Activated CD4-positive, alpha-beta T cell treated with anti-CD3 and anti-CD28 coated beads, Interleukin-2, Interleukin-4, amounts not matched to agents 100 ng/mL and 50 ng/mL, durations not matched to agents 16 hours and 8 hours (primary cell): ENCODE results near the gene KRT3.

ENCODE experiments used
- DNase-seq: peaks from one replicate; pipeline ENCODE4 v3.0.0-alpha.2; 2020; ENCODE audit warnings: low spot score

The KRT3 gene

DNA sequence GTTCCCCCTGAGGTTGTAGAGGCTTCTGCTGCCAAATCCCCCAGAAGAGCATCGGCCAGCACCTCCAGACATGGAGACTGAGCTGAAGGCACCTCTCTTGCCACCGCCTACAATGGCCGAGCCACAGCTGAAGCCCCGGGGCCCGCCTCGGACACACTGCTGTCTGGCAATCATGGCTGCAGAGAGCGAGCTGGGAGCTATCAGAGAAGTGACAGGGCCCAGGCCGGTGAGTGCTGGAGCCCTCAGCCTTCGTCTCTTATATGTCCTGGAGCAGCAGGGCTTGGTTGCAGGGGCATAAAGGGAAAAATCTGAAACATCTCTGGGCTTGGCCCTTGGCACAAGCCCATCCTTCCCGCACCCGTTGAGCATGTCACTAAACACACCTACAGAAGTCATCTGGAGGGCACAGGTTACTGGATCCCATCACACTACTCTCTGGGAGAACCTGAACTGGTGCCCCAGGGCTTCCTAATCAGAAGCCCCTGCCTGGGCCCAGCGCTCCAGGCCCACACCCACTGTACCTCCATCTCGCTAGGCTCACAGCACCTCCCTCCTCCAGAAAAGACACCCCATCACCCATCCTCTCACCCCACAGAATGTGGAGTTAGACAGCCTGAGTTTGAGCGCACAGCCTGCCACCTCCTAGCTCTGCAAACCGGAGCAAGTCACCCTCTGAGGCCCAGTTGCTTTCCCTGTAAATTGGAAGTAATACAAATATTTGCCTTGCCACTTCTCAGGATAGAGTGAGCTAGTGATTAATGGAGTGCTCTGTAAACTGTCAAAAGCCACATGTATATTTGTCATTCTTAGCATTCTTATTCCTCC is 18.2 kb upstream of the KRT3 start, which contains the start of gene KRT4:
Gene KRT4, minus strand, starts transcription at position 232 of the 825 bp plus-strand sequence. Its CDS starts 58 bp downstream, at position 174.
- no peak for DNase-seq

GRCh38 chr12:52813203-52813819 is 17.4 kb upstream of the KRT3 start:
- DNase-seq, result no peak

- DNase-seq, result no peak
These were observed 16.8 kb upstream of the KRT3 start for GRCh38 chr12:52812749-52813148.

- DNase-seq, result no peak
These were observed 16.1 kb upstream of the KRT3 start for GRCh38 chr12:52812073-52812400.

GRCh38 chr12:52811191-52812072 is 15.5 kb upstream of the KRT3 start:
- no peak for DNase-seq

- DNase-seq, result no peak
These were observed 14.6 kb upstream of the KRT3 start for GRCh38 chr12:52810554-52810953.

- no peak for DNase-seq
These were observed 13.2 kb upstream of the KRT3 start for GRCh38 chr12:52809166-52809565.

DNA sequence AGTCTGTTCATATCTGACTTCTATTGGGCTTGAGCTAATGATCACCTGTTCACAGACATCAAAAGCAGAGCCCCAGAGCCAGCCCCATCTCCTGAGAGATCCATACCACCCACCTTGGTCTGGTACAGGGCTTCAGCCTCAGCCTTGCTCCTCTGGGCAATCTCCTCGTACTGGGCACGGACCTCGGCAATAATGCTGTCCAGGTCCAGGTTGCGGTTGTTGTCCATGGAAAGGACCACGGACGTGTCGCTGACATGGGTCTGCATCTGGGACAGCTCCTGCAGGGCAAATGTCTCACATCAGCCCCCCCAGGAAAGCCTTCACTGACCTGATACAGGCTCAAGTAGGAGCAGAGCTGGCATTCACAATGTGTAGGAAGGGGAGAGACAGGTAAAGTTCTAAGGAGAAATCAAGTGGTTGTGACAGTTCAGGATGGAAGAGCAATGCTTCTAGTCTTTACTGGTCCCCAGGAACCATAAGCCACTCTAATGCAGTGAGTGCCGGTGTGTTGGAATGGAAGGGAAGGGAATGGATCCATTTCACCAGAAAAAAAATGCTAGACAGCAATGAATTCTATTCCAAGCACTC is 12.8 kb upstream of the KRT3 start:
- DNase-seq, result no peak

DNA sequence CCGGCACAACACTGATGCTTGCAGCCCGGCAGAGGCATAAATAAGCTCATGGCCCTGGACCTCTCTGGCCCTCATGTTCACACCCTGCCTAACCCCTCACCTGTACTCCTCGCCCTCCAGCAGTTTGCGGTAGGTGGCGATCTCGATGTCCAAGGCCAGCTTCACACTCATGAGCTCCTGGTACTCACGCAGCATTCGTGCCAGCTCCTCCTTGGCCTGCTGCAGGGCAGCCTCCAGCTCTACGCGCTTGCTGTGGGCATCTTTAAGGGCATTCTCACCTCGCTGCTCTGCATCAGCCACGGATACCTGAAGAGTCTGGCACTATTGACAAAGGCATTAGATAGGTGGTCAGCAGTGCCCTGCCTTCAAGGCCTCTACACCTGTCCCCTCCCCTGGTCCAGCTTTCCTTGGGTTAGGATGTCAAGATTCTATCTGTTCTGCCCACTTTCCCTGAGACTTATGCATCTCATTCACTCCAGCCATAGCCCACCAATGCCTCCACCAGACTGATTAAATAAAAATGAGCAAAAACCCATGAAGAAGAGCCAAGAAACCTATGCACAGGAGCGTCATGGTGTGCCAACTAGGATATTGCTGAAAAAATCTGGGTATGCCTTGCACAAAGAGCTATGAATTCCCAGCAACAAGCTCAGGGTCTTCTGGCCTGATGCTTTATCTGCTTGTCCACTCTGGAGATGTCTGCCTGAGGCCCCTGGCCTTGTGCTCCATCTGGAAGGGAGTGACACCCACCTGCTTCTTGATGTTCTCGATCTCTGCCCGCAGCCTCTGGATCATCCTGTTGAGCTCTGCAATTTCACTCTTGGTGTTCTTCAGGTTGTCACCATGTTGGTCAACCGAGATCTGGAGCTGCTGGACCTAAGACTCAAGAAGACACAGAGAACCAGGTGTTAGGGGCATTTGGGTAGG is 11.9 kb upstream of the KRT3 start:
- no peak for DNase-seq

- no peak for DNase-seq
These were observed 11.1 kb upstream of the KRT3 start for GRCh38 chr12:52806821-52807543.

- no peak for DNase-seq
These were observed 10.4 kb upstream of the KRT3 start for GRCh38 chr12:52806169-52806811.

DNA sequence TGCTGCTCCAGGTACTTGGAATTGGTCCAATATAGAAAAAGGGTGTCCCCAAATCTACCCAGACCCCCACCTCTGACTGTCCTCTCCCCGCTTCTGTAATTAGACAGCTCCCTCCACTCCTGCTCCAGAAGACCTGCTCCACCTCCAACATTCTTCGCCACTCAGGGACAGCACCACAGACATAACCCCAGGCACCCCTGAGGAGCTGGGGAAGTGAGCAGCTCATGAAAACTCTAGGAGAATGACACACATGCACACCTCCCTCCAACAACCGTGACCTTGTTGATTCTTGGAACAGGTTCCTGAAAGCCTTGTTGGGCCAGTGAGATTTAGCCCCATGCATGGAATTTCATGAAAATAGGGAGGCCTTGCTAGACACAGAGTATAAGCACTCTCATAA is 9.8 kb upstream of the KRT3 start:
- no peak for DNase-seq

- no peak for DNase-seq
These were observed 9.1 kb upstream of the KRT3 start for GRCh38 chr12:52805000-52805399.

- no peak for DNase-seq
These were observed 6.5 kb upstream of the KRT3 start for GRCh38 chr12:52802442-52802841.

- DNase-seq, result no peak
These were observed 5.9 kb upstream of the KRT3 start for GRCh38 chr12:52801773-52802172.

- no peak for DNase-seq
These were observed 4.5 kb upstream of the KRT3 start for GRCh38 chr12:52800259-52800917.

- DNase-seq, result no peak
These were observed 3.7 kb upstream of the KRT3 start for GRCh38 chr12:52799505-52800211.

DNA sequence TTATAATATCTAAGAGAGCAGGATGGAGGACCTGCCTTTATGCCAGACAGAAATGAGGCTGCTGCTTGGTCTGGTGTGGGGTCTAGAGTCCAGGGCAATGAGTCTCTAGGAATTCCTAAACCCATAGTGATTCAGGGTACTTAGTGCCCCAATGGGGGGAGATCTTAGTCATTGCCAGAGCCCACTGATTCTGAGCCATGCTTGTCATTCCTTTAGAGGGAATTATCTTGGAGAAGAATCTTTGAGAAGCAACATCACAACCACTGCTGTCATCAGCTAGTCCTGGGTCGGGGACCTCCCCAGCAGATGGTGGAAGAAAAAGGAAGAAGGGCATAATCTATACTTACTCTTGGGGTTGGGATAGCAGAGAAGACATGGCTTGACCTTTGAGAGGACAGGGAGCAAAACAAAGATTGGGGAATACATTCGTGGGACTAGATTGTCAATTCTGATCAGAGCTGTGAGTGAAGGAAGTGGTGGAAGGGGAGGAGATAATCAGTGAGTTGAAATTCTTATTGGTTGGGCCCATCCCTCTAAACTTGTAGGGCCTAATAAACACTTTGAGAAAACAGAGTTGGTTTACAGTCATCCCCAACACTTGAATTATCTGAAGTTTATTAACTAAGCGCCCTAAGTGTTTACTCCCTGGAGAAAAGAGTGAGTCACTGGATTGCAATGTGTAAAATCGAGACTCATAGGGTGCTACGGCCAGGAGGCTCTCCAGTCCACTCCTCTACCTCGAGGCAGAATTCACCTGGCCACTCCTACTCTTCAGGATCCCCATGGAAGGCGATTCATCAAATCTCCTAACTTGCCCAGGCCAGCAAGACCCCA is 3.0 kb upstream of the KRT3 start:
- DNase-seq, result no peak
